ENCODE data around the gene ILRUN. TPM values are rescaled to one million over a fixed set of nuclear protein-coding genes. Genes with fewer than 3 reads are reported as not detected.

Gene ILRUN
- total RNA-seq, 1 experiment from 2014 or later, result 64.6 TPM

DNA sequence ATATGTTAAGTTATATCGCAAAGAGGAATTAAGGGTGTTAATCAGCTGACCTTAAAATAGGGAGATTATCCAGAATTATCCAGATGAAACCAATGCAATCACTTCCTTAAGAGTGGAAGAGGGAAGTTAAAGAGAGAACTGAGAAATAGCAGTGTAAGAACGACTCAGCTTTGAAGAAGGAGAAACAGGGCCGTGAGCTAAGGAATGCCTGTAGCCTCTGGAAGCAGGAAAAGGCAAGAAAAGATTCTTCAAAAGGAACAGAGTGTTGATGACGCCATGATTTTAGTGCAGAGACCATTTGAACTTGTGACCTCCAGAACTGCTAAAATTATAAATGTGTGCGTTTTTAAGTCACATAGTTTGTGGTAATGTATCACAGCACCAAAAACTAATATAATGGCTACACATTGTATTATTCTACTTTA lies 32.7 kb downstream of the ILRUN start:
- Histone ChIP-seq H3K18ac (ENCODE audit: insufficient read length, low read depth, low read length) (no peak overlapping the region), H3K27ac (ENCODE audit: insufficient read length, low read depth, low read length) (no peak overlapping the region), H2BK20ac (ENCODE audit: low read depth, low read length, poor library complexity, severe bottlenecking) (no peak overlapping the region), H3K4ac (ENCODE audit: low read depth, low read length) (no peak overlapping the region), H3K79me2 (ENCODE audit: insufficient read depth, low read length) (peaks cover 3% of the 10 kb centered on the region; the same call in 1 of the 2 replicates), H2BK120ac (ENCODE audit: low read depth, low read length, poor library complexity, severe bottlenecking) (no peak overlapping the region), H3K4me2 (ENCODE audit: insufficient read depth, insufficient read length, low read length) (no peak overlapping the region), H3K23ac (ENCODE audit: insufficient read length, low read depth, low read length) (no peak overlapping the region), H3K56ac (ENCODE audit: insufficient read length, low read depth, low read length) (no peak overlapping the region), H2BK12ac (ENCODE audit: insufficient read length, low read depth, low read length) (no peak overlapping the region), H4K8ac (replicated peaks; ENCODE audit: insufficient read length, low read depth, low read length) (no peak overlapping the region), H3K27me3 (ENCODE audit: insufficient read depth, low read length) (no peaks in the 10 kb centered on the region), H2AFZ (ENCODE audit: low read length) (no peak overlapping the region), H3K14ac (ENCODE audit: insufficient read depth, low read length) (no peak overlapping the region), H4K5ac (ENCODE audit: insufficient read length, low read depth, low read length) (no peak overlapping the region), H3K79me1 (ENCODE audit: insufficient read depth, low read depth, low read length, poor library complexity, severe bottlenecking) (peaks cover 11% of the 10 kb centered on the region), H3K23me2 (ENCODE audit: insufficient read length, low read depth, low read length, poor library complexity, severe bottlenecking) (no peaks in the 10 kb centered on the region), H4K20me1 (ENCODE audit: control insufficient read depth, insufficient read depth, insufficient read length) (no peaks in the 10 kb centered on the region), H2BK5ac (ENCODE audit: insufficient read length, low read length) (no peak overlapping the region), H3T11ph (ENCODE audit: low read length) (no peak overlapping the region), H2BK15ac (ENCODE audit: low read depth, low read length) (no peak overlapping the region), H3K4me1 (ENCODE audit: insufficient read depth, low read length) (peaks cover 2% of the 10 kb centered on the region; the same call in 1 of the 2 replicates), H2AK5ac (ENCODE audit: insufficient read length, low read length) (no peak overlapping the region), H4K91ac (ENCODE audit: insufficient read length, low read depth, low read length) (no peak overlapping the region), H3K9ac (ENCODE audit: extremely low read depth, insufficient read length, low read length) (no peak overlapping the region), H3K9me3 (ENCODE audit: control insufficient read depth, low read depth, low read length) (no peaks in the 10 kb centered on the region)
- H3K36me3 Mint-ChIP-seq (ENCODE audit: insufficient read depth in 1 of 3, low read depth in 3 of 3), result no peaks in the 10 kb centered on the region
- WGBS (ENCODE audit: extremely low coverage, insufficient read length, low lambda C conversion rate), result no CpG with 5 or more reads among the region's 5 CpGs
- DNase-seq, result no peak
- no peaks in the 10 kb centered on the region for H3K27me3 Mint-ChIP-seq (ENCODE audit: low read depth)
- peaks cover 18 to 31% of the 10 kb centered on the region in 2 experiments for H3K4me1 Mint-ChIP-seq
- H3K27ac Mint-ChIP-seq, result peak overlapping the region in 2 of 3 experiments; percentile 16 to 72; a peak in 2 of 7 replicates
- no peak overlapping the region for H3K4me3 Mint-ChIP-seq
- H3K9me3 Mint-ChIP-seq, result no peaks in the 10 kb centered on the region
- TF ChIP-seq, protein P1, sequence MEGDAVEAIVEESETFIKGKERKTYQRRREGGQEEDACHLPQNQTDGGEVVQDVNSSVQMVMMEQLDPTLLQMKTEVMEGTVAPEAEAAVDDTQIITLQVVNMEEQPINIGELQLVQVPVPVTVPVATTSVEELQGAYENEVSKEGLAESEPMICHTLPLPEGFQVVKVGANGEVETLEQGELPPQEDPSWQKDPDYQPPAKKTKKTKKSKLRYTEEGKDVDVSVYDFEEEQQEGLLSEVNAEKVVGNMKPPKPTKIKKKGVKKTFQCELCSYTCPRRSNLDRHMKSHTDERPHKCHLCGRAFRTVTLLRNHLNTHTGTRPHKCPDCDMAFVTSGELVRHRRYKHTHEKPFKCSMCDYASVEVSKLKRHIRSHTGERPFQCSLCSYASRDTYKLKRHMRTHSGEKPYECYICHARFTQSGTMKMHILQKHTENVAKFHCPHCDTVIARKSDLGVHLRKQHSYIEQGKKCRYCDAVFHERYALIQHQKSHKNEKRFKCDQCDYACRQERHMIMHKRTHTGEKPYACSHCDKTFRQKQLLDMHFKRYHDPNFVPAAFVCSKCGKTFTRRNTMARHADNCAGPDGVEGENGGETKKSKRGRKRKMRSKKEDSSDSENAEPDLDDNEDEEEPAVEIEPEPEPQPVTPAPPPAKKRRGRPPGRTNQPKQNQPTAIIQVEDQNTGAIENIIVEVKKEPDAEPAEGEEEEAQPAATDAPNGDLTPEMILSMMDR (conservative IDR thresholded peaks at IDR 0.05), result no peak
